Thyroid gland (tissue), 4 donors: ENCODE results near the gene IFT122.
"Not testable (repeated sequence)": the region's sequence is repeated elsewhere in the genome, so short reads cannot be mapped to it uniquely, and the experiment has no call there.

Experiments
- POLR2A ChIP-seq, 2 donors: fragments of 450-650 bp; IDR thresholded peaks; one replicate each; pipeline ENCODE4 v1.6.1; 2017; ENCODE audit warnings: antibody characterized with exemption in 2 of 2, mild to moderate bottlenecking in 2 of 2, moderate library complexity in 1 of 2
- TF ChIP-seq, protein P1 (sequence below), 6 experiments: fragments of 200-600 bp in 3 of 6; fragments of 450-650 bp in 3 of 6; sonication (generic) in 3 of 6; IDR thresholded peaks; one replicate each; pipeline ENCODE4 v1.5.1; 2016 to 2019; ENCODE audit warnings: antibody characterized with exemption in 6 of 6, mild to moderate bottlenecking in 2 of 6, inconsistent platforms in 1 of 6, moderate library complexity in 1 of 6

DNA sequence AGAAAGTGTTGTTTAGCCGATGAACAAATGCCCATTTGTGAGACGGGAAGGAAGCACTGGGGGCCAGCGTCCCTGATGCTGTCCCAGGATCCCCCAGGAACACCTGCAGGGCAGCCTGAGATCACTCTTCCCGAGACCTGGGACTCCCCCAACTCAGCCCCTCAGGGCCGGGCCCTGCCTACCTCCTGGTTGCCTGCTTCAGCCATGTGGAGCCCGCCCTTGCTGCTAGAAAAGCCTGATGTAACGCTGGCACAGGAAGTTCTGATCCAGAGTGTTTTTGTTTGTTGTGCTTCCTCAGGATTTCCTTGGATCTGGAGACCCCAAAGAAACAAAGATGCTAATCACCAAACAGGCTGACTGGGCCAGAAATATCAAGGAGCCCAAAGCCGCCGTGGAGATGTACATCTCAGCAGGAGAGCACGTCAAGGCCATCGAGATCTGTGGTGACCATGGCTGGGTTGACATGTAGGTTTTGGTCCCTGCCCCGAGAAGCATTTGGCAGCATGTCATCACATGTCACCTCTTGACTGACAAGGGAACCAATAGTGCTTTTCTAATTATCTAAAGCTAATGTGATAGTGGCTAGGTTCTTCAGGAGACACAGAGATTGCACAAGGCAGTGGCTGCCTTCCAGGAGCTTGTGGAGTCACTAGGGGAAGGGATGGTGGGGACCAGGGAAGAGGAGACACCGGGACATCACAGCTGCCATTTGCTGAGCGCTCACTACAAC is 59.7 kb downstream of the IFT122 start:
- TF ChIP-seq, protein P1, sequence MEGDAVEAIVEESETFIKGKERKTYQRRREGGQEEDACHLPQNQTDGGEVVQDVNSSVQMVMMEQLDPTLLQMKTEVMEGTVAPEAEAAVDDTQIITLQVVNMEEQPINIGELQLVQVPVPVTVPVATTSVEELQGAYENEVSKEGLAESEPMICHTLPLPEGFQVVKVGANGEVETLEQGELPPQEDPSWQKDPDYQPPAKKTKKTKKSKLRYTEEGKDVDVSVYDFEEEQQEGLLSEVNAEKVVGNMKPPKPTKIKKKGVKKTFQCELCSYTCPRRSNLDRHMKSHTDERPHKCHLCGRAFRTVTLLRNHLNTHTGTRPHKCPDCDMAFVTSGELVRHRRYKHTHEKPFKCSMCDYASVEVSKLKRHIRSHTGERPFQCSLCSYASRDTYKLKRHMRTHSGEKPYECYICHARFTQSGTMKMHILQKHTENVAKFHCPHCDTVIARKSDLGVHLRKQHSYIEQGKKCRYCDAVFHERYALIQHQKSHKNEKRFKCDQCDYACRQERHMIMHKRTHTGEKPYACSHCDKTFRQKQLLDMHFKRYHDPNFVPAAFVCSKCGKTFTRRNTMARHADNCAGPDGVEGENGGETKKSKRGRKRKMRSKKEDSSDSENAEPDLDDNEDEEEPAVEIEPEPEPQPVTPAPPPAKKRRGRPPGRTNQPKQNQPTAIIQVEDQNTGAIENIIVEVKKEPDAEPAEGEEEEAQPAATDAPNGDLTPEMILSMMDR (IDR thresholded peaks at IDR 0.05) = not testable (repeated sequence)
- TF ChIP-seq POLR2A (IDR thresholded peaks at IDR 0.05) = not testable (repeated sequence)
